Activated CD8-positive, alpha-beta T cell treated with anti-CD3 and anti-CD28 coated beads for 36 hours (primary cell): ENCODE measurements around the gene PDE6A. TPM values are rescaled to one million over a fixed set of nuclear protein-coding genes. Genes with fewer than 3 reads are reported as not detected.

Experiments used
- ATAC-seq: fragments of 200-7000 bp; cut with Tn5 transposase; one replicate; pipeline ENCODE4 v1.10.0; 2021; ENCODE audit warnings: mild to moderate bottlenecking, moderate library complexity
- CTCF ChIA-PET: fragments of 350-600 bp; sonication (Branson Sonifier 250); formaldehyde crosslinking; loops from one replicate; lab custom pipeline; 2021; ENCODE audit warnings: antibody characterized with exemption; lab: Charles Lee
- POLR2A ChIA-PET: fragments of 350-600 bp; sonication (Branson Sonifier 250); formaldehyde crosslinking; loops from one replicate; lab custom pipeline; 2021; ENCODE audit warnings: antibody characterized with exemption; lab: Charles Lee
- DNase-seq: peaks from one replicate; pipeline ENCODE4 v3.0.0-alpha.2; 2020
- H3K27ac Mint-ChIP-seq: one replicate; pipeline ENCODE4 v1.8.0; 2021; ENCODE audit warnings: mild to moderate bottlenecking, mixed read lengths
- H3K27me3 Mint-ChIP-seq: one replicate; pipeline ENCODE4 v1.8.0; 2021; ENCODE audit warnings: mixed read lengths
- H3K36me3 Mint-ChIP-seq: one replicate; pipeline ENCODE4 v1.8.0; 2021; ENCODE audit warnings: low read depth, mixed read lengths
- H3K4me1 Mint-ChIP-seq: one replicate; pipeline ENCODE4 v1.8.0; 2021; ENCODE audit warnings: low read depth, mixed read lengths
- H3K4me3 Mint-ChIP-seq: one replicate; pipeline ENCODE4 v1.8.0; 2021; ENCODE audit warnings: mild to moderate bottlenecking, moderate library complexity, mixed read lengths
- H3K9me3 Mint-ChIP-seq: one replicate; pipeline ENCODE4 v1.8.0; 2021; ENCODE audit warnings: mixed read lengths
- CTCF ChIP-seq: fragments of 200-600 bp; IDR thresholded peaks from one replicate; pipeline ENCODE4 v1.8.0; 2022; ENCODE audit warnings: antibody characterized with exemption, mild to moderate bottlenecking
- intact Hi-C: fragments of 100-400 bp; cut with micrococcal nuclease; formaldehyde crosslinking; loops from one replicate; pipeline ENCODE4 v1.10.0; 2022
- total RNA-seq, 2 experiments: library from RNA; stranded (reverse); gene quantifications; one replicate each; pipeline ENCODE4 v1.2.3, GENCODE V29; 2021

The PDE6A gene
- total RNA-seq, 2 experiments from 2014 or later = not detected

- Mint-ChIP-seq H3K9me3 (no peaks in the 10 kb centered on the region), H3K4me3 (no peak overlapping the region), H3K36me3 (peaks cover 6% of the 10 kb centered on the region), H3K4me1 (peaks cover 16% of the 10 kb centered on the region), H3K27ac (no peak overlapping the region), H3K27me3 (no peaks in the 10 kb centered on the region)
- CTCF ChIA-PET = interaction anchor here (0.7 to 3.1 kb wide), 5 partner anchors 9 to 133 kb away, joined by 3 to 12 read pairs (median 4); no protein-coding TSS in a partner anchor
- no peak for DNase-seq
- TF ChIP-seq CTCF = no peak
- intact Hi-C loops = loop anchor here (10.0 kb wide), 1 partner anchor 332 kb away; no protein-coding TSS in a partner anchor
- POLR2A ChIA-PET = no interaction called here
- no peak for ATAC-seq
These were observed 22.4 kb upstream of the PDE6A start for GRCh38 chr5:149966946-149967345.

GRCh38 chr5:149963729-149964128, 19.1 kb upstream of the PDE6A start:
- H3K9me3 Mint-ChIP-seq = no peaks in the 10 kb centered on the region
- H3K4me3 Mint-ChIP-seq = no peak overlapping the region
- peaks cover 37% of the 10 kb centered on the region for H3K4me1 Mint-ChIP-seq
- no peak overlapping the region for H3K27ac Mint-ChIP-seq
- no peak for DNase-seq
- H3K36me3 Mint-ChIP-seq = peaks cover 6% of the 10 kb centered on the region
- ChIA-PET CTCF (interaction anchor here (0.8 to 7.9 kb wide), 6 partner anchors 12 to 311 kb away, joined by 3 to 81 read pairs (median 8); no protein-coding TSS in a partner anchor), POLR2A (interaction anchor here (0.7 kb wide), 1 partner anchor 22 kb away, joined by 3 read pairs; no protein-coding TSS in a partner anchor)
- no peaks in the 10 kb centered on the region for H3K27me3 Mint-ChIP-seq
- no peak for TF ChIP-seq CTCF
- intact Hi-C loops = loop anchor here (10.0 kb wide), 1 partner anchor 329 kb away; no protein-coding TSS in a partner anchor
- ATAC-seq = no peak

GRCh38 chr5:149962601-149963300, 18.2 kb upstream of the PDE6A start:
- no peaks in the 10 kb centered on the region for H3K27me3 Mint-ChIP-seq
- intact Hi-C loops = loop anchor here (10.0 kb wide), 1 partner anchor 328 kb away; no protein-coding TSS in a partner anchor
- peaks cover 37% of the 10 kb centered on the region for H3K4me1 Mint-ChIP-seq
- ChIA-PET CTCF (interaction anchor here (0.9 to 7.9 kb wide), 23 partner anchors 8 to 330 kb away, joined by 3 to 81 read pairs (median 6); partner anchors contain the start of genes HMGXB3 and TIGD6), POLR2A (interaction anchor here (0.5 to 5.5 kb wide), 3 partner anchors 13 to 37 kb away, joined by 3 to 36 read pairs (median 3); partner anchors contain the start of genes HMGXB3 and TIGD6)
- TF ChIP-seq CTCF = no peak
- H3K27ac Mint-ChIP-seq = peak overlapping the region; percentile 11
- H3K9me3 Mint-ChIP-seq = no peaks in the 10 kb centered on the region
- DNase-seq = no peak
- H3K36me3 Mint-ChIP-seq = peaks cover 6% of the 10 kb centered on the region
- H3K4me3 Mint-ChIP-seq = no peak overlapping the region
- ATAC-seq = no peak

- no peaks in the 10 kb centered on the region for H3K9me3 Mint-ChIP-seq
- H3K4me1 Mint-ChIP-seq = peaks cover 35% of the 10 kb centered on the region
- DNase-seq = peak; percentile 12
- ATAC-seq = no peak
- peak overlapping the region; percentile 11 for H3K27ac Mint-ChIP-seq
- H3K27me3 Mint-ChIP-seq = no peaks in the 10 kb centered on the region
- peaks cover 6% of the 10 kb centered on the region for H3K36me3 Mint-ChIP-seq
- CTCF ChIA-PET = interaction anchor here (0.6 to 7.9 kb wide), 23 partner anchors 9 to 329 kb away, joined by 3 to 81 read pairs (median 6); partner anchors contain the start of genes HMGXB3 and TIGD6
- POLR2A ChIA-PET = interaction anchor here (0.7 to 5.5 kb wide), 3 partner anchors 25 to 38 kb away, joined by 3 to 36 read pairs (median 3); partner anchors contain the start of genes HMGXB3 and TIGD6
- peak; percentile 54 for TF ChIP-seq CTCF
- intact Hi-C loops = loop anchor here (10.0 kb wide), 1 partner anchor 327 kb away; no protein-coding TSS in a partner anchor
- H3K4me3 Mint-ChIP-seq = peak overlapping the region; percentile 95
These were observed 17.4 kb upstream of the PDE6A start for GRCh38 chr5:149961957-149962409.
